Tibial artery (tissue), 4 donors: ENCODE results near the gene LHPP.

ENCODE experiments used
- DNase-seq, 2 donors: peaks; one replicate each; pipeline ENCODE4 v3.0.0-alpha.2; 2019
- H3K27ac ChIP-seq, 2 donors: fragments of 200-600 bp; sonication (generic) in 1 of 2; 1 replicate in 1 of 2; 2 replicates in 1 of 2; pipeline ENCODE4 v1.5.1; 2018 to 2019; ENCODE audit warnings: mild to moderate bottlenecking in 1 of 2
- H3K27me3 ChIP-seq, 2 donors: fragments of 200-600 bp; sonication (generic) in 1 of 2; one replicate each; pipeline versions ENCODE4 v1.5.1 to v1.6.0; 2016 to 2019
- H3K36me3 ChIP-seq, 3 donors: fragments of 200-600 bp; sonication (generic) in 2 of 3; one replicate each; pipeline ENCODE4 v1.5.1; 2016 to 2019; ENCODE audit warnings: mild to moderate bottlenecking in 2 of 3
- H3K4me1 ChIP-seq, 4 donors: fragments of 200-600 bp; sonication (generic) in 2 of 4; 1 replicate in 3 of 4; 2 replicates in 1 of 4; pipeline ENCODE4 v1.5.1; 2016 to 2019
- H3K4me3 ChIP-seq, 2 donors: fragments of 200-600 bp; sonication (generic) in 1 of 2; 1 replicate in 1 of 2; 2 replicates in 1 of 2; pipeline ENCODE4 v1.5.1; 2018 to 2019; ENCODE audit warnings: mild to moderate bottlenecking in 2 of 2
- H3K9me3 ChIP-seq, 3 donors: fragments of 200-600 bp; sonication (generic) in 1 of 3; one replicate each; pipeline ENCODE4 v1.5.1; 2016 to 2019
- CTCF ChIP-seq, 2 experiments: fragments of 200-600 bp in 1 of 2; fragments of 450-650 bp in 1 of 2; IDR thresholded peaks; one replicate each; pipeline ENCODE4 v1.5.1; 2017 to 2019; ENCODE audit warnings: antibody characterized with exemption in 2 of 2, mild to moderate bottlenecking in 1 of 2, moderate library complexity in 1 of 2
- intact Hi-C: fragments of 100-400 bp; cut with DNase I; formaldehyde crosslinking; loops from one replicate; pipeline ENCODE4 v1.15.0; 2023; ENCODE audit warnings: low total_unique reads

The LHPP gene

GRCh38 chr10:124476043-124476725, 14.6 kb downstream of the LHPP start:
- Histone ChIP-seq H3K27ac (no peak overlapping the region), H3K4me1 (no peaks in the 10 kb centered on the region), H3K4me3 (no peak overlapping the region), H3K36me3 (no peaks in the 10 kb centered on the region), H3K27me3 (no peaks in the 10 kb centered on the region), H3K9me3 (no peaks in the 10 kb centered on the region)
- no peak for TF ChIP-seq CTCF (IDR thresholded peaks at IDR 0.05)
- DNase-seq: no peak
- intact Hi-C loops: no loop called here

GRCh38 chr10:124477614-124478363, 16.2 kb downstream of the LHPP start:
- H3K27me3 ChIP-seq: no peaks in the 10 kb centered on the region
- no peak for TF ChIP-seq CTCF (IDR thresholded peaks at IDR 0.05)
- H3K36me3 ChIP-seq: no peaks in the 10 kb centered on the region
- intact Hi-C loops: no loop called here
- no peak overlapping the region for H3K27ac ChIP-seq
- no peaks in the 10 kb centered on the region for H3K4me1 ChIP-seq
- H3K4me3 ChIP-seq: no peak overlapping the region
- no peaks in the 10 kb centered on the region for H3K9me3 ChIP-seq
- no peak for DNase-seq

GRCh38 chr10:124478515-124478914, 16.9 kb downstream of the LHPP start:
- intact Hi-C loops: no loop called here
- Histone ChIP-seq H3K4me1 (no peaks in the 10 kb centered on the region), H3K36me3 (no peaks in the 10 kb centered on the region), H3K27ac (no peak overlapping the region), H3K27me3 (no peaks in the 10 kb centered on the region), H3K4me3 (no peak overlapping the region), H3K9me3 (no peaks in the 10 kb centered on the region)
- DNase-seq: no peak
- no peak for TF ChIP-seq CTCF (IDR thresholded peaks at IDR 0.05)

- no peaks in the 10 kb centered on the region for H3K27me3 ChIP-seq
- no peaks in the 10 kb centered on the region for H3K36me3 ChIP-seq
- H3K9me3 ChIP-seq: no peaks in the 10 kb centered on the region
- no peaks in the 10 kb centered on the region for H3K4me1 ChIP-seq
- TF ChIP-seq CTCF (IDR thresholded peaks at IDR 0.05): no peak
- intact Hi-C loops: no loop called here
- no peak overlapping the region for H3K27ac ChIP-seq
- no peak overlapping the region for H3K4me3 ChIP-seq
- no peak for DNase-seq
These were observed 19.2 kb downstream of the LHPP start for GRCh38 chr10:124480860-124481259.

- Histone ChIP-seq H3K4me3 (no peak overlapping the region), H3K36me3 (no peaks in the 10 kb centered on the region), H3K27me3 (no peaks in the 10 kb centered on the region), H3K4me1 (no peaks in the 10 kb centered on the region), H3K9me3 (no peaks in the 10 kb centered on the region), H3K27ac (no peak overlapping the region)
- intact Hi-C loops: no loop called here
- DNase-seq: no peak
- no peak for TF ChIP-seq CTCF (IDR thresholded peaks at IDR 0.05)
These were observed 20.1 kb downstream of the LHPP start for GRCh38 chr10:124481717-124482116.
